HTR-8/SVneo (cell line): ENCODE data around the gene LMX1A.

Experiments used
- DNase-seq: peaks from one replicate; pipeline ENCODE4 v3.0.0; 2011; ENCODE audit warnings: low spot score, mixed read lengths; ENCODE audit not compliant: insufficient read length
- FAIRE-seq: peaks from 2 replicates; lab custom pipeline; 2011; peaks lifted over from hg19 to GRCh38; lab: Jason Lieb, UNC

Gene LMX1A

GRCh38 chr1:165369255-165369848 is 12.8 kb upstream of the LMX1A start:
- FAIRE-seq, result peak; percentile 16
- peak; percentile 54 for DNase-seq

GRCh38 chr1:165367375-165367993 is 11.0 kb upstream of the LMX1A start:
- DNase-seq, result peak; percentile 61

GRCh38 chr1:165365341-165365740 is 8.8 kb upstream of the LMX1A start:
- no peak for DNase-seq
- no peak for FAIRE-seq

More at GRCh38 chr1:165367375-165367993, 11.0 kb upstream of the LMX1A start:
- FAIRE-seq, result no peak

- DNase-seq, result no peak
- FAIRE-seq, result no peak
Observed at GRCh38 chr1:165364568-165365133, 8.1 kb upstream of the LMX1A start.

- FAIRE-seq (no peak), DNase-seq (no peak)
Observed at GRCh38 chr1:165356876-165357275, 361 bp upstream of the LMX1A start.

- FAIRE-seq, result no peak
Observed at GRCh38 chr1:165355139-165355976, 1.2 kb downstream of the LMX1A start.

GRCh38 chr1:165354739-165355138 is 1.8 kb downstream of the LMX1A start:
- DNase-seq (no peak), FAIRE-seq (no peak)

More at GRCh38 chr1:165355139-165355976, 1.2 kb downstream of the LMX1A start:
- no peak for DNase-seq

GRCh38 chr1:165353731-165354671 is 2.5 kb downstream of the LMX1A start:
- DNase-seq, result no peak
- no peak for FAIRE-seq

GRCh38 chr1:165352442-165353293 is 3.8 kb downstream of the LMX1A start:
- no peak for FAIRE-seq

GRCh38 chr1:165351863-165352441 is 4.6 kb downstream of the LMX1A start:
- no peak for FAIRE-seq

More at GRCh38 chr1:165352442-165353293, 3.8 kb downstream of the LMX1A start:
- DNase-seq, result no peak

GRCh38 chr1:165350840-165351239 is 5.7 kb downstream of the LMX1A start:
- no peak for DNase-seq
- FAIRE-seq, result no peak

More at GRCh38 chr1:165351863-165352441, 4.6 kb downstream of the LMX1A start:
- DNase-seq, result no peak

- DNase-seq, result no peak
- no peak for FAIRE-seq
Observed at GRCh38 chr1:165345502-165345901, 11.0 kb downstream of the LMX1A start.

GRCh38 chr1:165344736-165345135 is 11.8 kb downstream of the LMX1A start:
- no peak for DNase-seq
- no peak for FAIRE-seq

- DNase-seq (no peak), FAIRE-seq (no peak)
Observed at GRCh38 chr1:165344198-165344597, 12.3 kb downstream of the LMX1A start.

- no peak for DNase-seq
- no peak for FAIRE-seq
Observed at GRCh38 chr1:165342587-165342986, 13.9 kb downstream of the LMX1A start.

GRCh38 chr1:165342168-165342567 is 14.3 kb downstream of the LMX1A start:
- DNase-seq, result no peak
- FAIRE-seq, result no peak

GRCh38 chr1:165339164-165339563 is 17.4 kb downstream of the LMX1A start:
- FAIRE-seq (no peak), DNase-seq (no peak)

- DNase-seq (no peak), FAIRE-seq (no peak)
Observed at GRCh38 chr1:165330483-165330882, 26.0 kb downstream of the LMX1A start.
